Activated naive CD4-positive, alpha-beta T cell treated with anti-CD3 and anti-CD28 coated beads for 36 hours (primary cell): Measurements from ENCODE around the gene TRIM41. TPM values are rescaled to one million over a fixed set of nuclear protein-coding genes. Genes with fewer than 3 reads are reported as not detected.
A peak's percentile ranks its signal among the peaks of the same experiment; 100 is the strongest.
"Not testable (repeated sequence)": the region's sequence is repeated elsewhere in the genome, so short reads cannot be mapped to it uniquely, and the experiment has no call there.

ENCODE experiments used
- CTCF ChIA-PET: fragments of 350-600 bp; sonication (Branson Sonifier 250); formaldehyde crosslinking; loops from one replicate; lab custom pipeline; 2021; ENCODE audit warnings: antibody characterized with exemption; lab: Charles Lee
- DNase-seq: peaks from one replicate; pipeline ENCODE4 v3.0.0-alpha.2; 2020
- H3K27ac Mint-ChIP-seq: one replicate; pipeline ENCODE4 v1.8.0; 2021; ENCODE audit warnings: mild to moderate bottlenecking, mixed read lengths
- H3K27me3 Mint-ChIP-seq: one replicate; pipeline ENCODE4 v1.8.0; 2021; ENCODE audit warnings: low read depth, mixed read lengths
- H3K36me3 Mint-ChIP-seq: one replicate; pipeline ENCODE4 v1.8.0; 2021; ENCODE audit warnings: low read depth, mixed read lengths
- H3K4me1 Mint-ChIP-seq: one replicate; pipeline ENCODE4 v1.8.0; 2021; ENCODE audit warnings: low read depth, mixed read lengths
- H3K4me3 Mint-ChIP-seq: one replicate; pipeline ENCODE4 v1.8.0; 2021; ENCODE audit warnings: mild to moderate bottlenecking, moderate library complexity, mixed read lengths
- H3K9me3 Mint-ChIP-seq: one replicate; pipeline ENCODE4 v1.8.0; 2021; ENCODE audit warnings: mixed read lengths
- intact Hi-C: fragments of 100-400 bp; cut with micrococcal nuclease; formaldehyde crosslinking; loops from one replicate; pipeline ENCODE4 v1.15.1; 2023
- total RNA-seq, 2 experiments: library from RNA; stranded (reverse); gene quantifications; one replicate each; pipeline ENCODE4 v1.2.3, GENCODE V29; 2021

TRIM41 gene
- total RNA-seq, 2 experiments from 2014 or later, result 36.5 to 37.3 TPM

GRCh38 chr5:181205761-181206649 is 17.1 kb upstream of the TRIM41 start:
- intact Hi-C loops, result loop anchor here (2.0 kb wide), 1 partner anchor 31 kb away; no protein-coding TSS in a partner anchor
- CTCF ChIA-PET, result interaction anchor here (0.5 to 2.7 kb wide), 7 partner anchors 8 to 41 kb away, joined by 3 to 15 read pairs (median 5); no protein-coding TSS in a partner anchor
- peaks cover 19% of the 10 kb centered on the region for H3K27me3 Mint-ChIP-seq

GRCh38 chr5:181207214-181207959 is 15.7 kb upstream of the TRIM41 start:
- Mint-ChIP-seq H3K4me1 (peaks cover 32% of the 10 kb centered on the region), H3K27me3 (peaks cover 19% of the 10 kb centered on the region), H3K36me3 (peaks cover 10% of the 10 kb centered on the region), H3K4me3 (peak overlapping the region; percentile 92), H3K9me3 (no peaks in the 10 kb centered on the region), H3K27ac (peak overlapping the region; percentile 94)
- intact Hi-C loops, result loop anchor here (1.0 to 2.0 kb wide), 5 partner anchors 11 to 37 kb away; no protein-coding TSS in a partner anchor
- peak; percentile 92 for DNase-seq
- CTCF ChIA-PET, result interaction anchor here (0.6 to 2.7 kb wide), 7 partner anchors 9 to 69 kb away, joined by 3 to 15 read pairs (median 5); no protein-coding TSS in a partner anchor

More at GRCh38 chr5:181205761-181206649, 17.1 kb upstream of the TRIM41 start:
- peak overlapping the region; percentile 92 for H3K4me3 Mint-ChIP-seq
- peak overlapping the region; percentile 94 for H3K27ac Mint-ChIP-seq
- DNase-seq, result no peak
- peaks cover 10% of the 10 kb centered on the region for H3K36me3 Mint-ChIP-seq
- no peaks in the 10 kb centered on the region for H3K9me3 Mint-ChIP-seq
- peaks cover 29% of the 10 kb centered on the region for H3K4me1 Mint-ChIP-seq

- H3K27ac Mint-ChIP-seq, result peak overlapping the region; percentile 94
- intact Hi-C loops, result loop anchor here (1.0 to 2.0 kb wide), 5 partner anchors 10 to 36 kb away; no protein-coding TSS in a partner anchor
- CTCF ChIA-PET, result interaction anchor here (0.6 to 2.7 kb wide), 4 partner anchors 8 to 70 kb away, joined by 3 to 15 read pairs (median 8); no protein-coding TSS in a partner anchor
- H3K4me1 Mint-ChIP-seq, result peaks cover 32% of the 10 kb centered on the region
- peaks cover 19% of the 10 kb centered on the region for H3K27me3 Mint-ChIP-seq
- peak overlapping the region; percentile 92 for H3K4me3 Mint-ChIP-seq
- DNase-seq, result no peak
- no peaks in the 10 kb centered on the region for H3K9me3 Mint-ChIP-seq
- H3K36me3 Mint-ChIP-seq, result peaks cover 10% of the 10 kb centered on the region
These were observed 15.2 kb upstream of the TRIM41 start for GRCh38 chr5:181207960-181208253.

- Mint-ChIP-seq H3K4me1 (peaks cover 32% of the 10 kb centered on the region), H3K36me3 (peaks cover 10% of the 10 kb centered on the region), H3K27me3 (peaks cover 18% of the 10 kb centered on the region)
- CTCF ChIA-PET, result interaction anchor here (0.6 kb wide), 1 partner anchor 329 kb away, joined by 3 read pairs; no protein-coding TSS in a partner anchor
- H3K9me3 Mint-ChIP-seq, H3K4me3 Mint-ChIP-seq, DNase-seq, intact Hi-C loops, H3K27ac Mint-ChIP-seq: not testable (repeated sequence)
These were observed 14.1 kb upstream of the TRIM41 start for GRCh38 chr5:181209006-181209405.

GRCh38 chr5:181210148-181210547 is 12.9 kb upstream of the TRIM41 start:
- DNase-seq, intact Hi-C loops, CTCF ChIA-PET, H3K9me3 Mint-ChIP-seq, H3K27ac Mint-ChIP-seq, H3K4me3 Mint-ChIP-seq: not testable (repeated sequence)
- Mint-ChIP-seq H3K4me1 (peaks cover 32% of the 10 kb centered on the region), H3K36me3 (peaks cover 10% of the 10 kb centered on the region), H3K27me3 (peaks cover 15% of the 10 kb centered on the region)

- H3K9me3 Mint-ChIP-seq, H3K4me3 Mint-ChIP-seq, CTCF ChIA-PET: not testable (repeated sequence)
These were observed 12.4 kb upstream of the TRIM41 start for GRCh38 chr5:181210698-181211097.

GRCh38 chr5:181211208-181211607 is 11.9 kb upstream of the TRIM41 start:
- no peak for DNase-seq
- intact Hi-C loops, result no loop called here
- no peak overlapping the region for H3K4me3 Mint-ChIP-seq
- H3K36me3 Mint-ChIP-seq, result peaks cover 10% of the 10 kb centered on the region
- CTCF ChIA-PET, result no interaction called here
- no peak overlapping the region for H3K27ac Mint-ChIP-seq
- H3K9me3 Mint-ChIP-seq, result no peaks in the 10 kb centered on the region
- peaks cover 25% of the 10 kb centered on the region for H3K4me1 Mint-ChIP-seq
- peaks cover 8% of the 10 kb centered on the region for H3K27me3 Mint-ChIP-seq

More at GRCh38 chr5:181210698-181211097, 12.4 kb upstream of the TRIM41 start:
- H3K4me1 Mint-ChIP-seq, result peaks cover 29% of the 10 kb centered on the region
- intact Hi-C loops, H3K27ac Mint-ChIP-seq, DNase-seq: not testable (repeated sequence)
- H3K27me3 Mint-ChIP-seq, result peaks cover 12% of the 10 kb centered on the region
- peaks cover 10% of the 10 kb centered on the region for H3K36me3 Mint-ChIP-seq

- CTCF ChIA-PET, result no interaction called here
- H3K27me3 Mint-ChIP-seq, result peaks cover 3% of the 10 kb centered on the region
- intact Hi-C loops, result no loop called here
- no peak overlapping the region for H3K27ac Mint-ChIP-seq
- H3K9me3 Mint-ChIP-seq, result no peaks in the 10 kb centered on the region
- no peak for DNase-seq
- H3K4me1 Mint-ChIP-seq, result peaks cover 23% of the 10 kb centered on the region
- H3K4me3 Mint-ChIP-seq, result no peak overlapping the region
- peaks cover 4% of the 10 kb centered on the region for H3K36me3 Mint-ChIP-seq
These were observed 11.0 kb upstream of the TRIM41 start for GRCh38 chr5:181212080-181212479.

GRCh38 chr5:181212934-181213333 is 10.1 kb upstream of the TRIM41 start:
- Mint-ChIP-seq H3K27ac (no peak overlapping the region), H3K27me3 (no peaks in the 10 kb centered on the region), H3K36me3 (no peaks in the 10 kb centered on the region), H3K4me3 (no peak overlapping the region), H3K9me3 (no peaks in the 10 kb centered on the region), H3K4me1 (peaks cover 17% of the 10 kb centered on the region)
- DNase-seq, result no peak
- intact Hi-C loops, result no loop called here
- CTCF ChIA-PET, result no interaction called here

GRCh38 chr5:181214249-181214648 is 8.8 kb upstream of the TRIM41 start:
- H3K4me3 Mint-ChIP-seq, H3K9me3 Mint-ChIP-seq, intact Hi-C loops, H3K36me3 Mint-ChIP-seq, DNase-seq, CTCF ChIA-PET, H3K27me3 Mint-ChIP-seq, H3K27ac Mint-ChIP-seq: not testable (repeated sequence)
- H3K4me1 Mint-ChIP-seq, result peaks cover 16% of the 10 kb centered on the region

GRCh38 chr5:181215997-181216989 is 6.8 kb upstream of the TRIM41 start:
- Mint-ChIP-seq H3K27me3 (peaks cover 3% of the 10 kb centered on the region), H3K9me3 (no peaks in the 10 kb centered on the region), H3K36me3 (peaks cover 1% of the 10 kb centered on the region), H3K27ac (peak overlapping the region; percentile 50), H3K4me1 (peaks cover 30% of the 10 kb centered on the region), H3K4me3 (peak overlapping the region; percentile 94)
- peak; percentile 49 for DNase-seq
- intact Hi-C loops, result no loop called here
- CTCF ChIA-PET, result interaction anchor here (0.6 to 1.0 kb wide), 4 partner anchors 8 to 428 kb away, joined by 3 to 6 read pairs (median 4); no protein-coding TSS in a partner anchor
